ENCODE measurements around the gene ARHGAP26. TPM values are rescaled to one million over a fixed set of nuclear protein-coding genes. Genes with fewer than 3 reads are reported as not detected.

The ARHGAP26 gene
- total and polyA plus RNA-seq, 2 experiments from 2014 or later = 9.5 to 16.8 TPM

- Histone ChIP-seq H3K79me2 (replicated peaks; ENCODE audit: insufficient read depth) (no peaks in the 10 kb centered on the region; the same call in 1 of the 2 replicates), H3F3A (replicated peaks; ENCODE audit: low read depth) (no peaks in the 10 kb centered on the region), H4K20me1 (replicated peaks; ENCODE audit: insufficient read depth) (no peaks in the 10 kb centered on the region; the same call in 1 of the 2 replicates), H3K36me3 (ENCODE audit: insufficient read depth) (no peaks in the 10 kb centered on the region), H3K4me3 (no peak overlapping the region), H3K27me3 (ENCODE audit: insufficient read depth) (no peaks in the 10 kb centered on the region), H3K4me1 (ENCODE audit: insufficient read depth) (no peaks in the 10 kb centered on the region), H3K9me2 (ENCODE audit: insufficient read depth) (no peaks in the 10 kb centered on the region), H2AFZ (no peak overlapping the region), H3K4me2 (no peak overlapping the region), H3K27ac (ENCODE audit: low read depth) (no peak overlapping the region)
- Mint-ChIP-seq H3K36me3 (ENCODE audit: low read depth) (no peaks in the 10 kb centered on the region), H3K4me1 (no peaks in the 10 kb centered on the region; the same call in 1 of the 3 replicates), H3K27me3 (ENCODE audit: insufficient read depth, low read depth, poor library complexity) (no peaks in the 10 kb centered on the region), H3K27ac (no peak overlapping the region), H3K4me3 (no peak overlapping the region), H3K9me3 (no peaks in the 10 kb centered on the region)
- DNase-seq (ENCODE audit: low spot score) (no peak), ATAC-seq (no peak)
- no peak for TF ChIP-seq REST (IDR thresholded peaks at IDR 0.05; ENCODE audit: unreplicated experiment)
These were observed 174.0 kb downstream of the ARHGAP26 start for GRCh38 chr5:142944140-142944539.

DNA sequence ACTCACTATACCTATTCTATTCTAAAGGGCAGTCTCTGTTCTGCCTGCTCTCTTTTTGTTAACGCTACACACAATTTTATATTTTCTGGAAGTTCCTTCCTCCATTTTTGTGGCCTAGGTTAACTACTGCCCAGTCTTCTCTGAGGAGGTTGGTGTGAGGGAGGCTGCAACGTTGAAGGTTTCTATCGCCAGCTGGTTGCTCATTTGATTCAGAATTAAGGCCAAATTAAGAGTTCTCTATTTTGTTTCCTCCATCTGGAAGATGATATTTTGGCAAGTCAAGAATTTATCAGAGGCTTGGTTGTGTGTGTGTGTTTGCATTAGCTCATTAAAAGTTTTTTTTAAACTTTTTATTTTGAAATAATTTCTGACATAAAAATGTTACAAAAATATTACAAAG is 175.1 kb downstream of the ARHGAP26 start:
- no peaks in the 10 kb centered on the region; the same call in 1 of the 2 replicates for H3K79me2 ChIP-seq (replicated peaks; ENCODE audit: insufficient read depth)
- H3F3A ChIP-seq (replicated peaks; ENCODE audit: low read depth) = no peaks in the 10 kb centered on the region
- H3K9me3 Mint-ChIP-seq = no peaks in the 10 kb centered on the region
- H3K36me3 ChIP-seq (ENCODE audit: insufficient read depth) = no peaks in the 10 kb centered on the region
- H3K4me3 ChIP-seq = no peak overlapping the region
- H3K4me2 ChIP-seq = no peak overlapping the region
- no peak overlapping the region for H3K4me3 Mint-ChIP-seq
- no peak for TF ChIP-seq NANOG (IDR thresholded peaks at IDR 0.05; ENCODE audit: borderline replicate concordance)
- TF ChIP-seq JUNB (IDR thresholded peaks at IDR 0.05; ENCODE audit: unreplicated experiment) = no peak
- TF ChIP-seq, protein P1, sequence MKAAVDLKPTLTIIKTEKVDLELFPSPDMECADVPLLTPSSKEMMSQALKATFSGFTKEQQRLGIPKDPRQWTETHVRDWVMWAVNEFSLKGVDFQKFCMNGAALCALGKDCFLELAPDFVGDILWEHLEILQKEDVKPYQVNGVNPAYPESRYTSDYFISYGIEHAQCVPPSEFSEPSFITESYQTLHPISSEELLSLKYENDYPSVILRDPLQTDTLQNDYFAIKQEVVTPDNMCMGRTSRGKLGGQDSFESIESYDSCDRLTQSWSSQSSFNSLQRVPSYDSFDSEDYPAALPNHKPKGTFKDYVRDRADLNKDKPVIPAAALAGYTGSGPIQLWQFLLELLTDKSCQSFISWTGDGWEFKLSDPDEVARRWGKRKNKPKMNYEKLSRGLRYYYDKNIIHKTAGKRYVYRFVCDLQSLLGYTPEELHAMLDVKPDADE (IDR thresholded peaks at IDR 0.05) = no peak
- TF ChIP-seq EZH2 (IDR thresholded peaks at IDR 0.05; ENCODE audit: low read depth, unreplicated experiment) = no peak
- TF ChIP-seq ZNF331 (CRISPR knock-in tag; IDR thresholded peaks at IDR 0.05; ENCODE audit: low read depth) = no peak
- no peak for TF ChIP-seq POLR2AphosphoS5 (IDR thresholded peaks at IDR 0.05; ENCODE audit: low read depth)
- TF ChIP-seq EZH2phosphoT487 (IDR thresholded peaks at IDR 0.05; ENCODE audit: unreplicated experiment) = no peak
- no peaks in the 10 kb centered on the region for H3K27me3 ChIP-seq (ENCODE audit: insufficient read depth)
- no peak overlapping the region for H3K27ac ChIP-seq (ENCODE audit: low read depth)
- no peak for ATAC-seq
- no peak overlapping the region for H3K27ac Mint-ChIP-seq
- H3K4me1 ChIP-seq (ENCODE audit: insufficient read depth) = no peaks in the 10 kb centered on the region
- no peaks in the 10 kb centered on the region for H4K20me1 ChIP-seq (replicated peaks; ENCODE audit: insufficient read depth)
- peaks cover 2% of the 10 kb centered on the region for H3K27me3 Mint-ChIP-seq (ENCODE audit: insufficient read depth, low read depth, poor library complexity)
- no peaks in the 10 kb centered on the region for H3K36me3 Mint-ChIP-seq (ENCODE audit: low read depth)
- H3K9me2 ChIP-seq (ENCODE audit: insufficient read depth) = no peaks in the 10 kb centered on the region
- H3K4me1 Mint-ChIP-seq = no peaks in the 10 kb centered on the region; the same call in 1 of the 3 replicates
- no peak for DNase-seq (ENCODE audit: low spot score)
- H2AFZ ChIP-seq = no peak overlapping the region

Measured in GM23338 (cell line).